GM12873 (cell line): Measurements from ENCODE around the gene ANGEL1.

ENCODE experiments used
- CTCF ChIP-seq: IDR thresholded peaks from 2 replicates; pipeline ENCODE4 v1.5.1; 2012; ENCODE audit warnings: low read depth, mild to moderate bottlenecking, moderate library complexity, low read length, control low read depth; ENCODE audit not compliant: insufficient read depth; ENCODE audit errors: missing control alignments

The ANGEL1 gene

GRCh38 chr14:76773956-76774820, 38.5 kb downstream of the ANGEL1 start:
- no peak for TF ChIP-seq CTCF

- TF ChIP-seq CTCF: no peak
These were observed 39.3 kb downstream of the ANGEL1 start for GRCh38 chr14:76773188-76773885.

- TF ChIP-seq CTCF: no peak
These were observed 40.1 kb downstream of the ANGEL1 start for GRCh38 chr14:76772300-76773187.

GRCh38 chr14:76771437-76771980, 41.2 kb downstream of the ANGEL1 start:
- no peak for TF ChIP-seq CTCF

GRCh38 chr14:76770521-76771436, 41.9 kb downstream of the ANGEL1 start:
- TF ChIP-seq CTCF: no peak

- TF ChIP-seq CTCF: no peak
These were observed 42.9 kb downstream of the ANGEL1 start for GRCh38 chr14:76769636-76770292.
